ENCODE data around the gene VANGL2.

DNA sequence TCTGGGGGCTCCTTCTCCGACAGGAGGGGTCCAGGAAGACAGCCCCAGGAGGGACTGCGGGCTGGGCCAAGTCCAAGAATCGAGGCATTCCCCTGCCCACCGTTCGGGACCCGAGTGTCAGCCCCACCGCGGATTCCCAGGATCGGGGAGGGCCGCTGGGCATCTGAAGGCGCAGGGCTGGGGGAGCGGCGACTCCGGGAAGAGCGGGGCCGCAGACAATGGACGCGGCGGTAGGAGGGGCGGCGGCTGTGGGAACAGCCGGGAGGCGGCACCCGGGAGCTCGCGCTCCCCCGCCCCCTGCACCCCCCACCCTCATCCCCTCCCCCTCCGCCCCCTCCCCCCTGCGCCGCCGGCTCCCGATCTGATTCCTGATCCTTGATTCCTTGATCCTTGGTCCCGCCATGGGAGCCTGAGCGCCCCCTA lies at the start of gene VANGL2:
- TF ChIP-seq NPAS2 (CRISPR knock-in tag; IDR thresholded peaks at IDR 0.05; ENCODE audit: borderline replicate concordance) (no peak), POLR2A (IDR thresholded peaks at IDR 0.05; ENCODE audit: low read length) (no peak), FOSL2 (IDR thresholded peaks at IDR 0.05) (no peak), FOSL2 (CRISPR knock-in tag; IDR thresholded peaks at IDR 0.05) (no peak), BHLHE40 (IDR thresholded peaks at IDR 0.05; ENCODE audit: low read depth, low read length) (no peak), TP53 (CRISPR knock-in tag; IDR thresholded peaks at IDR 0.05) (no peak), RFX5 (IDR thresholded peaks at IDR 0.05) (no peak), JUNB (IDR thresholded peaks at IDR 0.05) (no peak), JUN (IDR thresholded peaks at IDR 0.05) (peak in 1 of 2 experiments; percentile 56; a peak in 1 of 5 replicates)
- TF ChIP-seq, protein P1, sequence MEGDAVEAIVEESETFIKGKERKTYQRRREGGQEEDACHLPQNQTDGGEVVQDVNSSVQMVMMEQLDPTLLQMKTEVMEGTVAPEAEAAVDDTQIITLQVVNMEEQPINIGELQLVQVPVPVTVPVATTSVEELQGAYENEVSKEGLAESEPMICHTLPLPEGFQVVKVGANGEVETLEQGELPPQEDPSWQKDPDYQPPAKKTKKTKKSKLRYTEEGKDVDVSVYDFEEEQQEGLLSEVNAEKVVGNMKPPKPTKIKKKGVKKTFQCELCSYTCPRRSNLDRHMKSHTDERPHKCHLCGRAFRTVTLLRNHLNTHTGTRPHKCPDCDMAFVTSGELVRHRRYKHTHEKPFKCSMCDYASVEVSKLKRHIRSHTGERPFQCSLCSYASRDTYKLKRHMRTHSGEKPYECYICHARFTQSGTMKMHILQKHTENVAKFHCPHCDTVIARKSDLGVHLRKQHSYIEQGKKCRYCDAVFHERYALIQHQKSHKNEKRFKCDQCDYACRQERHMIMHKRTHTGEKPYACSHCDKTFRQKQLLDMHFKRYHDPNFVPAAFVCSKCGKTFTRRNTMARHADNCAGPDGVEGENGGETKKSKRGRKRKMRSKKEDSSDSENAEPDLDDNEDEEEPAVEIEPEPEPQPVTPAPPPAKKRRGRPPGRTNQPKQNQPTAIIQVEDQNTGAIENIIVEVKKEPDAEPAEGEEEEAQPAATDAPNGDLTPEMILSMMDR (IDR thresholded peaks at IDR 0.05): no peak

Measured in A549 (cell line).